Body of pancreas (tissue), 4 donors: Measurements from ENCODE around the gene GRSF1.

Experiments
- POLR2A ChIP-seq, 3 donors: fragments of 450-650 bp; IDR thresholded peaks; one replicate each; pipeline ENCODE4 v1.6.1; 2016; ENCODE audit warnings: antibody characterized with exemption in 3 of 3, mild to moderate bottlenecking in 2 of 3
- TF ChIP-seq, protein P1 (sequence below), 7 experiments: fragments of 450-650 bp in 4 of 7; fragments of 200-600 bp in 3 of 7; sonication (generic) in 3 of 7; IDR thresholded peaks; one replicate each; pipeline ENCODE4 v1.5.1; 2016 to 2019; ENCODE audit warnings: antibody characterized with exemption in 7 of 7

DNA sequence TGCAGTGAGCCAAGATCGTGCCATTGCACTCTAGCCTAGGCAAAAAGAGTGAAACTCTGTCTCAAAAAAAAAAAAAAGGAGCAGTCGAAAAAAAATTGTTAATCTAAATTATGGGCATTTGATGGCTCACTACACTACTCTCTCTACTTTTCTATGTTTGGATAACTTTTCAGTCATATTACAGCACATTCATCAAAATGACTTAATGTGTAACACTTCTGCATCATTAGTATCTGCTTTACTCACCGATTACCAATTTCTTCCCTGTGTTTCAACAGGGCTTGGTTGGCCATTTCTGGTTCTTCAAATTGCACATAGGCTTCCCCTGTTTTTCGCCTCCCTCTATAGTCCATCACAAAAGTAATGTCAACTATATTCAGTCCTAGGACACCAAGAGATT lies 8.4 kb downstream of the GRSF1 start:
- TF ChIP-seq, protein P1, sequence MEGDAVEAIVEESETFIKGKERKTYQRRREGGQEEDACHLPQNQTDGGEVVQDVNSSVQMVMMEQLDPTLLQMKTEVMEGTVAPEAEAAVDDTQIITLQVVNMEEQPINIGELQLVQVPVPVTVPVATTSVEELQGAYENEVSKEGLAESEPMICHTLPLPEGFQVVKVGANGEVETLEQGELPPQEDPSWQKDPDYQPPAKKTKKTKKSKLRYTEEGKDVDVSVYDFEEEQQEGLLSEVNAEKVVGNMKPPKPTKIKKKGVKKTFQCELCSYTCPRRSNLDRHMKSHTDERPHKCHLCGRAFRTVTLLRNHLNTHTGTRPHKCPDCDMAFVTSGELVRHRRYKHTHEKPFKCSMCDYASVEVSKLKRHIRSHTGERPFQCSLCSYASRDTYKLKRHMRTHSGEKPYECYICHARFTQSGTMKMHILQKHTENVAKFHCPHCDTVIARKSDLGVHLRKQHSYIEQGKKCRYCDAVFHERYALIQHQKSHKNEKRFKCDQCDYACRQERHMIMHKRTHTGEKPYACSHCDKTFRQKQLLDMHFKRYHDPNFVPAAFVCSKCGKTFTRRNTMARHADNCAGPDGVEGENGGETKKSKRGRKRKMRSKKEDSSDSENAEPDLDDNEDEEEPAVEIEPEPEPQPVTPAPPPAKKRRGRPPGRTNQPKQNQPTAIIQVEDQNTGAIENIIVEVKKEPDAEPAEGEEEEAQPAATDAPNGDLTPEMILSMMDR (IDR thresholded peaks at IDR 0.05) = no peak
- no peak for TF ChIP-seq POLR2A (IDR thresholded peaks at IDR 0.05)
